CD1c-positive myeloid dendritic cell (primary cell): ENCODE results near the gene GTPBP8.

Source experiments
- DNase-seq: peaks from one replicate; pipeline ENCODE4 v3.0.0-alpha.2; 2016; ENCODE audit errors: extremely low spot score

GTPBP8 gene

DNA sequence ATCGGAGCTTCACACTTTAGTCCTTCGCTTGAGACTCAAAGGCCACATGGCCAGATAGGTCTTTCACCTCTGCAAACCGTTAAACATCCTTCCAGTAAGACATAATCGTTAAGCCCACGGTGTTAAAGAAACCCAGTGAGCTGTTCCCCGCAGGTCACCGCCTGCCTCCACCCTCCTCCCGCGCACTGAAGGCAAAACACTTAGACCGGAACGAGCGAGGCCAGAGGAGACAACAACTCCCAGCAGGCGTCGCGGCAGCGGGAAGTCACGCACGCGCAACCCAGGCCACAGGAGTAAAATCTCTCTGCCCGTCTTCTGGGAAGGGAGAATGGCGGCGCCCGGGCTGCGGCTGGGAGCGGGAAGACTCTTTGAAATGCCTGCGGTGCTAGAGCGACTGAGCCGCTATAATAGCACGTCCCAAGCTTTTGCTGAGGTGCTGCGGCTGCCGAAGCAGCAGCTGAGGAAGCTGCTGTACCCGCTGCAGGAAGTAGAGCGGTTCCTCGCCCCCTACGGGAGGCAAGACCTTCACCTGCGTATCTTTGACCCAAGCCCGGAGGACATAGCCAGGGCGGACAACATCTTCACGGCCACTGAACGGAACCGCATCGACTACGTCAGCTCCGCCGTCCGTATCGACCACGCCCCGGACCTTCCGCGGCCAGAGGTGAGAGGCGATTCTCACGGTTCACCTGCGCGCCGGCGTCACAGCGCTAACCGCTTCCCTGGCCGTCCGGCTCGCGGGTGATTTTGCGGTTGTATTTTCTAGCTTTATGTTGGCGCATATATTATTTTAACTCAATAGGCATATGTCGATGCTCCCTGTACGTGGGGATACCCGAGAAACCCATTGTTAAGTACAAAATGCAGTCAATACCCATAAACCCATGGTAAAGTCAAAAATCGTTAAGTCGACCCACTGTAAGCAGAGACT lies at the start of gene GTPBP8:
GTPBP8 (plus strand) TSS at position 313 of the 931 bp plus-strand sequence; CDS start at position 329, 16 bp downstream.
- DNase-seq = peak; percentile 92

- DNase-seq = no peak
Measured at GRCh38 chr3:112948346-112948838, 42.4 kb upstream of the GTPBP8 start.

DNA sequence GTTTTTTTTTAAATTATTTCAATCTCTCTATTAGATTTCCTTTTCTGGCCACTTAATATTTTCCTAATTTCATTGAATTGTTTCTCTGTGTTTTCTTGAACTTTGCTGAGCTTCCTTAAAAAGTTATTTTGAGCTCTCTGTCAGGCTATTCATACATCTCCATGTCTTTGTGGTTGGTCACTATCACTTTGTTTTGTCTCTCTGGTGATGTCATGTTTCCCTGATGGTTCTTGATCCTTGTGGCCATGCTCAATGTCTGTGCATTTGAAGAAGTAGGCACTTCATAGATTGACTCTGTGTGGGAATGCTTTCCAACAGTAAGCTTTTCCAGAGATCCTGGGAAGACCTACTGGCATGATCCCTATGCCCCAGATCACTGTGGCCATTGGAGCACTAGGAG lies 34.4 kb upstream of the GTPBP8 start:
- DNase-seq = no peak

- peak; percentile 66 for DNase-seq
Measured at GRCh38 chr3:112958811-112959560, 31.8 kb upstream of the GTPBP8 start.

GRCh38 chr3:112963683-112964082 lies 27.1 kb upstream of the GTPBP8 start:
- no peak for DNase-seq

DNA sequence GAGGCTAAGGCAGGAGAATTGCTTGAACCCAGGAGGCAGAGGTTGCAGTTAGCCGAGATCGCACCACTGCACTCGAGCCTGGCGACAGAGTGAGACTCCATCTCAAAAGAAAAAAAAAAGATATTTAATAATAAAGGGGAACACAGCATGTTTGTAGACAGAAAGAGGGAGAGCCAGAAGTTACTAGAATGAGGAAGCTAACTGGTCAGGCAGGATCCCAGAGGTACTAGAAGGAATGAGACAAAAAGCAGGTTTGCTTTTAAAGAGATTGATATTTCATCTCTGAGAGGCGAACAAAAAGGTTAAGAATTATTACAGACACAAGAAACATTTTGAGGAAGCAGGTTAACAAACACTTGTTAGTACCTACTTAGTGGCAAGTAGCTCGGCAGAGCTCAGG lies 25.1 kb upstream of the GTPBP8 start:
- DNase-seq = peak; percentile 48

- DNase-seq = peak; percentile 90
Measured at GRCh38 chr3:112966633-112967032, 24.2 kb upstream of the GTPBP8 start.

- no peak for DNase-seq
Measured at GRCh38 chr3:112967425-112967824, 23.4 kb upstream of the GTPBP8 start.

DNA sequence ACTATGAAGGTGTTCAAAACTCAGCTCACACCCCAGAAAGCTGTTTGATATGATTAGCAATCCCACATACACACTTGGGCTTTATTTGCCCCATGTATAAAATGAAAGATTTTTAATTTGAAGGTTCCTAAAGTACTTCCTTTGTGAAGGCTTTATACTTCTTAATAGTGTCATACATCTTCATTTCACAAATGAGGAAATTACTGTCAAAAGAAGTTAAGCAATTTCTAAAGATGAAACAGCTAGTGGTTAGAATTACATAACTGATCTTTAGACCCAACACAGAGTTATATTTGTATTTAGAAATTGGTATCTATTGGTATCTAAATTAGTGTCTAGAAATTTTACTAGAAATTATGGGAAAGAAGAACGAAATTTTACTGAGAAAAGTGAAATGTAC lies 23.0 kb upstream of the GTPBP8 start:
- peak; percentile 87 for DNase-seq

GRCh38 chr3:112972158-112972557 lies 18.6 kb upstream of the GTPBP8 start:
- DNase-seq = no peak

DNA sequence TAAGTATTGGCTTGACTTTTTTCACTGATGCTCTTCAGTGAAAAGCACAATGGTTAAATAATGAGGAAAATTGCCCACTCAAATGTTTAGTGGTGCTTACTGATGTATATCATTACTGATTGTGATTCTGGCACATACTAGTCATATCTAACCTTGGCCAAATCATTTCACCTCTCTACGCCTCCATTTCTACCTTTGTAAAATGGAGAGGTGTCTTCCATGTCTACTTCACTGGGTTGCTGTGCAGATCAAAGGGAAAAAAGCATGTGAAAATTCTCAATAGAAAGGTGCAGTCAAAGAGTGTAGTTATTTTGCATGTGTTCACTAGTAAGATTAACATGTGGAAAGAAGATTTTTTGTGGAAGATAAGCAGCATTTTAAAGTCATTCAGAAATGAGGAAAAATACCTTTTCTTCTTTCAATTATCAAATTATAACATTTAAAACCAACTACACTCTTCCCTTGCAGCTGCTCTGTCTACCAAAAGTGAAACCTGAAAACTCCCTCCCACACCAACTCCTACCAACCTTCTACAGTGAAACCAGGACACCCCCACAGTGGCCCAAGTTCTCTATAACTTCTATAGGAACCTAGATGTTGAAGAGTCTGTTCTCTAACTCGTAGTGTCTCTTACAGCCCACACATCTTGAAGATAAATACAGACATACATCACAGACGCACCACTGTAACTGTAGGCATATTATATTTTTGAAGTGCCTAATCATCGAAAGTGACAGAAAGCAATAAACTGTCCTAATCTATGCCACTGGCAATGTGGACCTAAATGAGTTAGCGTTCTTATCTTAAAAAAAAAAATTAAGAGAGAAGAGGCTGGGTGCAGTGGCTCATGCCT lies 17.2 kb upstream of the GTPBP8 start:
- peak; percentile 89 for DNase-seq

DNA sequence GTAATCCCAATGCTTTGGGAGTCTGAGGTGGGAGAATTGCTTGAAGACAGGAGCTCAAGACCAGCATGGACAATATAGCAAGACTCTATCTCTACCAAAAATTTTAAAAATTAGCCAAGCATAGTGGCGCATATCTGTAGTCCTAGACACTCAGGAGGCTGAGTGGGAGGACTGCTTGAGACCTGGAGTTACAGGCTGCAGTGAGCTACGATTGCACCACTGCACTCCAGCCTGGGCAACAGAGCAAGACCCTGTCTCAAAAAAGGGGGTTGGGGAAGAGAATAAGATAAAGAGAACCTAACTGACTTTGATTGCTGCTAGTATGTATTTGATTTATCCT lies 16.6 kb upstream of the GTPBP8 start:
- DNase-seq = peak; percentile 49

DNA sequence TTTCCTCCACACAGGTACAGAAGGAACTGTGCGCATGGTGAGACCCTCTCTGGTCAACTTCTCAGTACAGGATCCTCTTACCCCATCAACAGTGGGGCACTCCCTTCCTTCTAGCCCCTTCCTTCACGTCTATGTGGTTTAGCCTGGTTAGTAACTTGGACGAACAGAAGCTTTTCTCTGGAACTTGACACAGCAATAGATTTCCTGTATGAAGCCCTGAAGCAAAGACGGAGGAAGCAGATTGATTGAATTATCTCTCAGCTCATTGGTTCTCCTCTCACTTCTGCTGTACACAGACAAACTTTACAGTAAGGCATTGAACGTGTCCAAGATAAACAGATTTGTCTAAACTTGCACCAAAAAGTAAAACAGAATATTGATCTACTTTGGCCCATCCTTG lies 15.9 kb upstream of the GTPBP8 start, which contains the start of gene CD200R1:
CD200R1 (minus strand) TSS at position 210 of the 400 bp plus-strand sequence. CDS start 246 bp downstream, outside the sequence.
- DNase-seq = peak; percentile 71

DNA sequence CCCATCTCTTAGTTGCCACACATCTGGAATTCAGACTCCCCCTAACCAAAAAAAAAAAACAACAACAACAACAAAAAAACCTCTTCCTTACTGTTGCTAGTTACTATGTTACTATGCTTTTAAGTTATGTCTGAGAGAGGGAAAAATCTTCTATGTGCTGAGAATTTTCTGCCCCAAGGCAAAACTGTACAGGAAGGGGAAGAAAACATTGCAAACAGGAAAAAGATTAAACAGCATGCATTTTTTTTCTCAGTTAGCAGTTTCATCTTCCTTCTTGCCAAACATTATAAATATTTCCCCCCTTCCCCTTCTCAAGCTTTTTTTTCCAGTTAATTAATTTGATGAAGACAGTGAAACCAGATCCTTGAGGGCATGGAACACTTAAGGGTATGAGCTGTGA lies 14.8 kb upstream of the GTPBP8 start:
- DNase-seq = no peak

- DNase-seq = no peak
Measured at GRCh38 chr3:112976953-112977352, 13.8 kb upstream of the GTPBP8 start.

DNA sequence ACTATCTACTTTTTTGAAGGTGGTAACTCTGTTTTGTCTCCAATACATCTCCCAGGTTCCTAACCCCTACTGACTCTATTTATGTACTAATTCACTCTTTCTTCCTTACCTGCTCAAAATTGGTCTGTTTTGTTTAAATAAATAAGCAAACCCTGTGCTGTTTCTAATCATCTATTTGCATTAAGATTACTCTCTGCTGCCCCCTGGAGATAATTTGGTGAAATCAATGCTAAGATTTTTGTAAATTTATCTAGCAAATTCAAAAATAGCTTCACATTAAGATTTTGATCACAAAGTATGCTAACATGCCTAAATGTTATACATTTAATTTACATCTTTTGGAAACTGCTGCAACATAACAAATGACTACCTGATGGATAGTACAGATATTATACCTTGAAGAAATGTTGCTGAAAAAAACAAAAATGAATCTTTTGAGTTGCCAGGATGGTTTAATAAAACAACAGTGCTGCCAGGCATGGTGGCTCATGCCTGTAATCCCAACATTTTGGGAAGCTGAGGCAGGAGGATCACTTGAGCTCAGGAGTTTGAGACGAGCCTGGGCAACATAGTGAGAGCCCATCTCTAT lies 11.4 kb upstream of the GTPBP8 start:
- DNase-seq = peak; percentile 71

DNA sequence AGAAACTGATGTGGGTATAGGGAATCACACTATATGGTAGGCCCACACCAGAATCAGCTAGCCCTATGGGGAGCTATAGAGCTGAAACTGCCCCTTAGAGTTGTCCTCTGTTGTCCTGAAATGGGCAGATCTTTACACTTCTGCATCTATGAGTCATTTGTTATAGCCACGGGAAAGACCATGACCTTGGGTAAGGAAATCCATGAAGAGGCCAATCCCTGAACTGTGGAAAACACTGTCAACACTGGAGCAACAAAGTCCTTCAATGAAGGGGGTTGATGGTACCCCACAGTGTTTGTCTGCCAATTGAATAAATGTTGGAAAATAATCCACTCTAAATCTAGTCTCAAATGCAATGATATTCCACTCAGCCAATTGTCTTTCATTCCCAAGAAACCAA lies 10.7 kb upstream of the GTPBP8 start:
- DNase-seq = no peak

DNA sequence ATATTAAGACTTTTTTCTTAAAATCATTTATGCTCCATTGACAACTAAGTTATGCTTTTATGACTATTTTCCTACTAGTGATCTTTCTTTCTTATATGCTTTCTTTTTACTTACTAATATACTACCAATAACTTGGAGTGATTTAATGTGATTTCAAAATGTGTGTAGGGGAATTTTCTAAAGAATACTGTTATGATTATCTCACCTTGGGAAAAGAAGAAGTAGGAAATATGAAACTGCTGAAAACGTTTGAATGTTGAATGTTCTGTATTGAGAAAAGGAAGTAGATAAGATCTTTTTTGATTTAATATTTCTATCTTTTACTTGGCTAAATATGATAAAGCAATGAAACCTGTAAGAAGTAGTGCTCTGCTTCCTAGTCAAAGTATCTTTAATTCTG lies 8.1 kb upstream of the GTPBP8 start:
- DNase-seq = peak; percentile 66

GRCh38 chr3:112984485-112984884 lies 6.3 kb upstream of the GTPBP8 start:
- no peak for DNase-seq

GRCh38 chr3:112987710-112988334 lies 3.0 kb upstream of the GTPBP8 start:
- DNase-seq = no peak

DNA sequence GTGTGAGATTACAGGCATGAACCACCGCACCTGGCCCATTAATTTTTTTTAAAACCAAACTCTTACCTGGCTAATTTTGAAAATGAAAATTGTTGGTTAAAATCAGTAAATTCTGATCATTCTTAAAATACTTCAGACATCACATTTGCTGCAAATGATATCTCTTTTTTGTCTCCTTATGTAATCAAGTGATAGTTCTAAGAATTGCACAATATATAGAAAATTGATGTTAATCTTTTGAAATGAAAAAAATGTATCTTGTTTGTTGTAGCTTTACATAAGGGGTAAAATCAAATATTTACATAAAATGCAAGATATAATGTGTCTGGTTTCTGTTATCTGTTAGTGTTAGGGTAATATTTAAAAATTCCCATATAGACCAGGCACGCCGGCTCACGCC lies 5.0 kb downstream of the GTPBP8 start:
- no peak for DNase-seq
